Hepatocyte (in vitro differentiated cells): Measurements from ENCODE around the gene PLSCR3.

Source experiments
- EZH2 ChIP-seq: fragments of 200-600 bp; sonication (generic); IDR thresholded peaks from 2 replicates; pipeline ENCODE4 v1.6.1; 2016; ENCODE audit warnings: antibody characterized with exemption, mild to moderate bottlenecking, borderline replicate concordance
- EZH2phosphoT487 ChIP-seq: fragments of 200-600 bp; sonication (generic); IDR thresholded peaks from one replicate; pipeline ENCODE4 v1.6.1; 2018; ENCODE audit warnings: antibody characterized with exemption, mild to moderate bottlenecking, low read depth, moderate library complexity; ENCODE audit not compliant: unreplicated experiment, severe bottlenecking
- TF ChIP-seq, protein P1 (sequence below): fragments of 200-600 bp; sonication (generic); IDR thresholded peaks from 2 replicates; pipeline ENCODE4 v1.5.1; 2016; ENCODE audit warnings: antibody characterized with exemption, mild to moderate bottlenecking; ENCODE audit not compliant: poor library complexity

DNA sequence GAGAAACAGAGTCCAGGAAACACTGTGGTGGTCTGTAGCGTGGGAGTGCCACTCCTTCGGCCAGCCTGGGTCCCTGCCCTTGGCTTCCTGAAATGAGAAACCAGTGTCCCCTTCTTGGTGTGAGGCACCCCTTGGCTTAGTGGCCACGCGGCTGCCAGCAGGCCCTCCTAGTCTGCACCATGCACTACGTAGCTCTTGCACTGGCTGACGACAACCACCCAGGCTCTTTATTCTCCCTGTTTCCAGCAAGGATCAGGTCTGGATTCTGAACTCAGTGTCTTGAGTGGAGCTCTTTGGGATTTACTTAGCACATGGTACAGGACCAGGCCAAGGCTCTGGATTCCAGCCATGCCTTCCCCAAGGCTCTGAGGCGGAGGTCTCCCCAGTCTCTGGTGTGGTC is 33.2 kb upstream of the PLSCR3 start:
- TF ChIP-seq, protein P1, sequence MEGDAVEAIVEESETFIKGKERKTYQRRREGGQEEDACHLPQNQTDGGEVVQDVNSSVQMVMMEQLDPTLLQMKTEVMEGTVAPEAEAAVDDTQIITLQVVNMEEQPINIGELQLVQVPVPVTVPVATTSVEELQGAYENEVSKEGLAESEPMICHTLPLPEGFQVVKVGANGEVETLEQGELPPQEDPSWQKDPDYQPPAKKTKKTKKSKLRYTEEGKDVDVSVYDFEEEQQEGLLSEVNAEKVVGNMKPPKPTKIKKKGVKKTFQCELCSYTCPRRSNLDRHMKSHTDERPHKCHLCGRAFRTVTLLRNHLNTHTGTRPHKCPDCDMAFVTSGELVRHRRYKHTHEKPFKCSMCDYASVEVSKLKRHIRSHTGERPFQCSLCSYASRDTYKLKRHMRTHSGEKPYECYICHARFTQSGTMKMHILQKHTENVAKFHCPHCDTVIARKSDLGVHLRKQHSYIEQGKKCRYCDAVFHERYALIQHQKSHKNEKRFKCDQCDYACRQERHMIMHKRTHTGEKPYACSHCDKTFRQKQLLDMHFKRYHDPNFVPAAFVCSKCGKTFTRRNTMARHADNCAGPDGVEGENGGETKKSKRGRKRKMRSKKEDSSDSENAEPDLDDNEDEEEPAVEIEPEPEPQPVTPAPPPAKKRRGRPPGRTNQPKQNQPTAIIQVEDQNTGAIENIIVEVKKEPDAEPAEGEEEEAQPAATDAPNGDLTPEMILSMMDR, result no peak
- TF ChIP-seq EZH2 (no peak), EZH2phosphoT487 (no peak)
